Loucy (cell line): ENCODE data around the gene DCXR.

Experiments used
- CTCF ChIP-seq: fragments of 200-600 bp; sonication (generic); conservative IDR thresholded peaks from 2 replicates; pipeline ENCODE4 v1.5.1; 2014; ENCODE audit warnings: mild to moderate bottlenecking, antibody characterized with exemption, low read length
- EZH2phosphoT487 ChIP-seq: fragments of 200-600 bp; IDR thresholded peaks from 2 replicates; pipeline ENCODE4 v1.6.1; 2018; ENCODE audit warnings: antibody characterized with exemption, mild to moderate bottlenecking, moderate library complexity, borderline replicate concordance

- TF ChIP-seq CTCF (no peak), EZH2phosphoT487 (no peak)
These were observed 37.9 kb downstream of the DCXR start for GRCh38 chr17:81999587-81999975.
